K562 (cell line): ENCODE measurements around the gene XBP1. TPM values are rescaled to one million over a fixed set of nuclear protein-coding genes. Genes with fewer than 3 reads are reported as not detected.

Source experiments
- ATAC-seq: fragments of 200-7000 bp; cut with Tn5 transposase; 3 replicates; pipeline ENCODE4 v1.9.1; 2020; ENCODE audit warnings: moderate library complexity
- BruUV-seq: library from RNA; stranded (reverse); fragments of 400-500 nt; replicated peaks from 2 replicates; lab custom pipeline; 2021; lab: Mats Ljungman, UMichigan
- CTCF ChIA-PET: fragments of 300-600 bp; formaldehyde crosslinking; extraction: SDS; loops from one replicate; lab custom pipeline; 2021; ENCODE audit warnings: low intra/inter-chr PET ratio; lab: Yijun Ruan, JAX
- POLR2A ChIA-PET: fragments of 300-600, 350-650 bp; sonication (Branson Sonifier 250); formaldehyde crosslinking; extraction: SDS; loops from one replicate; lab custom pipeline; 2021; ENCODE audit warnings: antibody characterized with exemption, inconsistent platforms; lab: Yijun Ruan, JAX
- DNase-seq, 4 experiments: peaks; one replicate each; pipeline versions ENCODE4 v3.0.0 to v3.0.0-alpha.2; 2011 to 2018; ENCODE audit warnings: low spot score in 3 of 4, mixed read lengths in 3 of 4; ENCODE audit errors: extremely low read depth in 1 of 4
- FAIRE-seq: peaks from 2 replicates; lab custom pipeline; 2011; peaks lifted over from hg19 to GRCh38; lab: Jason Lieb, UNC
- H2AFZ ChIP-seq: 2 replicates; pipeline ENCODE4 v1.6.0; 2011; ENCODE audit warnings: low read depth, low read length, control low read depth, inconsistent platforms
- H3K27ac ChIP-seq: fragments of 200-600 bp; 3 replicates; pipeline ENCODE4 v1.8.0; 2011; ENCODE audit warnings: low read depth, mild to moderate bottlenecking, control low read depth, inconsistent platforms, low read length, moderate library complexity, mixed read lengths; ENCODE audit errors: extremely low read depth
- H3K27me3 ChIP-seq, 2 experiments: fragments of 300-600 bp in 1 of 2; 2 replicates in 1 of 2; 3 replicates in 1 of 2; pipeline versions ENCODE4 v1.6.0 to v1.8.0; 2011; ENCODE audit warnings: inconsistent platforms in 2 of 2, low read length in 2 of 2, mild to moderate bottlenecking in 1 of 2, mixed read lengths in 1 of 2, moderate library complexity in 1 of 2; ENCODE audit not compliant: control insufficient read depth in 2 of 2, insufficient read depth in 2 of 2
- H3K36me3 ChIP-seq: fragments of 300-600 bp; 3 replicates; pipeline ENCODE4 v1.8.0; 2011; ENCODE audit warnings: mild to moderate bottlenecking, low read length, inconsistent platforms; ENCODE audit not compliant: control insufficient read depth, insufficient read depth
- H3K4me1 ChIP-seq, 2 experiments: fragments of 200-600 bp in 1 of 2; replicated peaks in 1 of 2; 2 replicates in 1 of 2; 3 replicates in 1 of 2; pipeline versions ENCODE4 v1.5.1 to v1.8.0; 2011; ENCODE audit warnings: inconsistent platforms in 2 of 2, low read length in 2 of 2, mild to moderate bottlenecking in 1 of 2, mixed read lengths in 1 of 2, moderate library complexity in 1 of 2; ENCODE audit not compliant: control insufficient read depth in 2 of 2, insufficient read depth in 2 of 2
- H3K4me2 ChIP-seq: 2 replicates; pipeline ENCODE4 v1.6.1; 2011; ENCODE audit warnings: low read length, control low read depth, inconsistent platforms, mixed read lengths; ENCODE audit not compliant: insufficient read depth
- H3K4me3 ChIP-seq: fragments of 200-600 bp; sonication (generic), shearing (Covaris generic); 2 replicates; pipeline ENCODE4 v1.5.1; 2016; ENCODE audit warnings: control low read depth, inconsistent platforms
- H3K79me2 ChIP-seq: fragments of 200-600 bp; 3 replicates; pipeline ENCODE4 v1.8.0; 2011; ENCODE audit warnings: low read length, inconsistent platforms; ENCODE audit not compliant: control insufficient read depth, insufficient read depth
- H3K9ac ChIP-seq, 2 experiments: 2 replicates each; pipeline versions ENCODE4 v1.6.0 to v1.6.1; 2011; ENCODE audit warnings: low read depth in 2 of 2, low read length in 2 of 2, control low read depth in 1 of 2, inconsistent platforms in 1 of 2, mild to moderate bottlenecking in 1 of 2, mixed read lengths in 1 of 2; ENCODE audit not compliant: insufficient read depth in 1 of 2
- H3K9me1 ChIP-seq: one replicate; pipeline ENCODE4 v1.6.0; 2011; ENCODE audit warnings: inconsistent platforms, mild to moderate bottlenecking, low read length, moderate library complexity; ENCODE audit not compliant: control insufficient read depth, insufficient read depth
- H3K9me3 ChIP-seq: replicated peaks from 2 replicates; pipeline ENCODE4 v1.5.1; 2011; ENCODE audit warnings: low read depth, low read length, inconsistent platforms; ENCODE audit not compliant: control insufficient read depth, insufficient read depth
- H4K20me1 ChIP-seq: replicated peaks from 2 replicates; pipeline ENCODE4 v1.6.1; 2011; ENCODE audit warnings: low read length, inconsistent platforms, mixed read lengths; ENCODE audit not compliant: control insufficient read depth, insufficient read depth
- RBM34 ChIP-seq: fragments of 200-400 bp; formaldehyde crosslinking; IDR thresholded peaks from 2 replicates; pipeline ENCODE4 v1.6.1; 2018; ENCODE audit warnings: low read length, borderline replicate concordance; ENCODE audit not compliant: insufficient read depth
- SOX6 ChIP-seq: fragments of 450-650 bp; IDR thresholded peaks from 2 replicates; pipeline ENCODE4 v1.6.1; 2014; ENCODE audit warnings: mild to moderate bottlenecking
- ZBTB11 ChIP-seq, 3 experiments: fragments of 200-800 bp in 1 of 3; fragments of 250-450 bp in 1 of 3; fragments of 450-650 bp in 1 of 3; sonication (Bioruptor Pico) in 1 of 3; sonication (Bioruptor generic) in 1 of 3; formaldehyde crosslinking in 1 of 3; IDR thresholded peaks; 2 replicates each; pipeline versions ENCODE4 v1.6.1 to v1.8.0; 2016 to 2022; ENCODE audit warnings: mild to moderate bottlenecking in 2 of 3, missing genetic modification characterization in 2 of 3, missing compliant biosample characterization in 1 of 3, moderate library complexity in 1 of 3
- WGBS: fragments of 100-300 bp; shearing (Covaris generic); methylation state at CpG from one replicate; pipeline ENCODE4 v1.1.6; 2016; ENCODE audit warnings: low coverage, mixed read lengths; ENCODE audit not compliant: insufficient coverage; ENCODE audit errors: missing lambda C conversion rate; 5-methylcytosine and 5-hydroxymethylcytosine counted together
- in situ Hi-C: fragments of 300-500 bp; cut with MboI; formaldehyde crosslinking; loops from 4 replicates; pipeline ENCODE4 v1.15.0; 2018; ENCODE audit warnings: inconsistent platforms, mixed read lengths
- intact Hi-C: fragments of 100-400 bp; cut with micrococcal nuclease; formaldehyde crosslinking; loops from 2 replicates; pipeline ENCODE4 v1.14.2; 2022
- polyA plus RNA-seq, 8 experiments: library from polyadenylated mRNA; depleted of rRNA in 4 of 8; stranded (reverse) in 5 of 8; unstranded in 3 of 8; fragments of >200 nt; fragmentation: Nextera tagmentation in 2 of 8; fragmentation: Illumina TruSeq in 1 of 8; extraction: Ambion mirVana in 2 of 8; extraction: Trizol in 1 of 8; gene quantifications; 2 replicates each; pipeline versions ENCODE4 v1.2.1 to v1.2.3, GENCODE V29; 2011 to 2014; ENCODE audit warnings: inconsistent platforms in 1 of 8, missing spikeins in 1 of 8
- total RNA-seq, 7 experiments: library from RNA; depleted of rRNA in 6 of 7; stranded (reverse); fragments of >200 nt in 6 of 7; fragmentation: Illumina TruSeq in 2 of 7; extraction: Trizol in 2 of 7; gene quantifications; 2 replicates each; pipeline versions ENCODE4 v1.2.1 to v1.2.3, GENCODE V29; 2011 to 2021; ENCODE audit warnings: low replicate concordance in 1 of 7

Gene XBP1
- total and polyA plus RNA-seq, 9 of the 15 experiments (the other 6 are each of a cell fraction or from before 2014, with no cell fraction given): 25.0 to 218 (median 94.6) TPM

- no peaks in the 10 kb centered on the region for H4K20me1 ChIP-seq
- no peak overlapping the region for H3K4me2 ChIP-seq
- POLR2A ChIA-PET: interaction anchor here (0.5 to 1.9 kb wide), 9 partner anchors 9 to 324 kb away, joined by 3 to 14 read pairs (median 3); partner anchors contain the start of genes CCDC117 and XBP1
- peaks cover 0 to 15% of the 10 kb centered on the region in 2 experiments; a peak in 2 of 5 replicates for H3K4me1 ChIP-seq
- intact Hi-C loops: no loop called here
- H3K27ac ChIP-seq: no peak overlapping the region
- H2AFZ ChIP-seq: no peak overlapping the region
- in situ Hi-C loops: loop anchor here (10.0 kb wide), 1 partner anchor 765 kb away; no protein-coding TSS in a partner anchor
- 50% methylated on average over 5 of the region's 5 CpGs for WGBS
- no peak overlapping the region for H3K4me3 ChIP-seq
- no peaks in the 10 kb centered on the region for H3K36me3 ChIP-seq
- H3K9me3 ChIP-seq: no peaks in the 10 kb centered on the region
- DNase-seq: no peak
- no peaks in the 10 kb centered on the region for H3K79me2 ChIP-seq
- H3K27me3 ChIP-seq: no peaks in the 10 kb centered on the region
- FAIRE-seq: no peak
- BruUV-seq: no TSS peak
- H3K9ac ChIP-seq: no peak overlapping the region
- CTCF ChIA-PET: no interaction called here
- no peak for TF ChIP-seq SOX6
- TF ChIP-seq RBM34: no peak
- peak in 1 of 3 experiments; percentile 45; a peak in 1 of 6 replicates for TF ChIP-seq ZBTB11 (CRISPR knock-in tag; IDR thresholded peaks at IDR 0.05)
- TF ChIP-seq, all 486 proteins: peak for 1
- H3K9me1 ChIP-seq: no peaks in the 10 kb centered on the region
- no peak for ATAC-seq
Measured at GRCh38 chr22:28819253-28820096, 19.1 kb upstream of the XBP1 start.
